Thyroid gland (tissue), 4 donors: ENCODE data around the gene TK2. TPM values are rescaled to one million over a fixed set of nuclear protein-coding genes. Genes with fewer than 3 reads are reported as not detected.

Experiments
- DNase-seq, 2 donors: peaks; one replicate each; pipeline ENCODE4 v3.0.0-alpha.2; 2019
- H3K27ac ChIP-seq, 3 donors: fragments of 200-600 bp; sonication (generic); 1 replicate in 2 of 3; 2 replicates in 1 of 3; pipeline ENCODE4 v1.5.1; 2016 to 2019; ENCODE audit warnings: mild to moderate bottlenecking in 1 of 3, moderate library complexity in 1 of 3
- H3K27me3 ChIP-seq: fragments of 200-600 bp; sonication (generic); one replicate; pipeline ENCODE4 v1.5.1; 2019
- H3K36me3 ChIP-seq, 2 donors: fragments of 200-600 bp; sonication (generic); one replicate each; pipeline ENCODE4 v1.5.1; 2016 to 2019
- H3K4me1 ChIP-seq, 2 donors: fragments of 200-600 bp; sonication (generic); one replicate each; pipeline ENCODE4 v1.5.1; 2017 to 2019
- H3K4me3 ChIP-seq, 3 donors: fragments of 200-600 bp; sonication (generic); replicated peaks in 1 of 3; 1 replicate in 2 of 3; 2 replicates in 1 of 3; pipeline ENCODE4 v1.5.1; 2016; ENCODE audit warnings: mild to moderate bottlenecking in 1 of 3
- H3K9me3 ChIP-seq: fragments of 200-600 bp; sonication (generic); one replicate; pipeline ENCODE4 v1.5.1; 2017
- POLR2A ChIP-seq, 2 donors: fragments of 450-650 bp; IDR thresholded peaks; one replicate each; pipeline ENCODE4 v1.6.1; 2017; ENCODE audit warnings: antibody characterized with exemption in 2 of 2, mild to moderate bottlenecking in 2 of 2, moderate library complexity in 1 of 2
- WGBS, 2 donors: methylation state at CpG; one replicate each; pipeline ENCODE4 v1.1.5; 2017; 5-methylcytosine and 5-hydroxymethylcytosine counted together
- intact Hi-C: fragments of 100-400 bp; cut with DNase I; formaldehyde crosslinking; loops from one replicate; pipeline ENCODE4 v1.15.1; 2023
- total RNA-seq, 4 donors: library from RNA; depleted of rRNA; stranded (reverse); fragments of >200 nt; gene quantifications; one replicate each; pipeline ENCODE4 v1.2.3, GENCODE V29; 2016
- TF ChIP-seq, protein P1 (sequence below), 6 experiments: fragments of 200-600 bp in 3 of 6; fragments of 450-650 bp in 3 of 6; sonication (generic) in 3 of 6; IDR thresholded peaks; one replicate each; pipeline ENCODE4 v1.5.1; 2016 to 2019; ENCODE audit warnings: antibody characterized with exemption in 6 of 6, mild to moderate bottlenecking in 2 of 6, inconsistent platforms in 1 of 6, moderate library complexity in 1 of 6

The TK2 gene
- total RNA-seq, 4 donors from 2014 or later = 31.6 to 55.5 (median 46.6) TPM

DNA sequence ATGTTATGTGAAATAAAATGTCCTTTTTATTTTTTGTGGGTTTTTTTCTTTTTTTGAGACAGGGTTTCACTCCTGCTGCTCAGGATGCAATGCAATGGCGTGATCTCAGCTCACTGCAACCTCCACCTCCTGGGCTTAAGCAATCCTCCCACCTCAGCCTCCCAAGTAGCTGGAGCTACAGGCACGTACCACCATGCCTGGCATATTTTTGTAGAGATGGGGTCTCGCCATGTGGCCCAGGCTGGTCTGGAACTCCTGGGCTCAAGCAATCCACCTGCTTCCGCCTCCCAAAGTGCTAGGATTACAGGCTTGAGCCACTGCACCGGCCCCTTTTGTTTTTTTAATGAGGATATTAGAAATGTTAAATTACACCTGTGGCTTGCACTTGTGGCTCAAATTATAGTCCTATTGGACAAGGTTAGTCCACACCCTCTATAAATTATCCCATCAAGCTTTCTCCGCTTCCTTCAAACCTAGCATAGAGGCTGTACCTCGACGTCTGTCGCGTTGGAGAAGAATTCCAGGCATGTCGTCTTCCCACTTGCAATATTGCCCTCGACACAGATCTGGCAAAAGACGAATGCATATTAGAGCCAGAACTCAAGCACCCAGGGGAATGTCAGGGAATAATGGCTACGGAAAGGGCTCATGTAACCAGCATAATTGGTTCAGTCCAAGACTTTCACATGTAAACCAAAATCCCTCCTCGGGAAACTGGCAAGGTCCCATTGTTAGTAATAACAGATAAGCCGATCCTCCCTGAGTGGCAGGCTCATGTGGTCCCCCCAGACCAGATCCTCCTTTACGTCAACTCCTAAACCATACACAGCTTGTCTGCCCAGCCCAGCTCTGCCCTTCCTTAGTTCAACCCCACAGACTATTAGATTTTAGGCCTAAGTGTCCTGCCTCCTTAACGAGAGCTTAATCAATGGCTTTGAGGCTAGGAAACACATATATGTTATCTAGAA is 8.2 kb downstream of the TK2 start:
- H3K27ac ChIP-seq = no peak overlapping the region
- intact Hi-C loops = no loop called here
- H3K4me1 ChIP-seq = peaks cover 12 to 28% of the 10 kb centered on the region in 2 donors
- peaks cover 0 to 2% of the 10 kb centered on the region in 2 donors for H3K36me3 ChIP-seq
- no peak for DNase-seq
- WGBS, 2 donors = 76 to 89% methylated on average over 18 of the region's 18 CpGs
- H3K27me3 ChIP-seq = no peaks in the 10 kb centered on the region
- H3K4me3 ChIP-seq = no peak overlapping the region
- no peaks in the 10 kb centered on the region for H3K9me3 ChIP-seq
- TF ChIP-seq POLR2A (IDR thresholded peaks at IDR 0.05) = no peak
- TF ChIP-seq, protein P1, sequence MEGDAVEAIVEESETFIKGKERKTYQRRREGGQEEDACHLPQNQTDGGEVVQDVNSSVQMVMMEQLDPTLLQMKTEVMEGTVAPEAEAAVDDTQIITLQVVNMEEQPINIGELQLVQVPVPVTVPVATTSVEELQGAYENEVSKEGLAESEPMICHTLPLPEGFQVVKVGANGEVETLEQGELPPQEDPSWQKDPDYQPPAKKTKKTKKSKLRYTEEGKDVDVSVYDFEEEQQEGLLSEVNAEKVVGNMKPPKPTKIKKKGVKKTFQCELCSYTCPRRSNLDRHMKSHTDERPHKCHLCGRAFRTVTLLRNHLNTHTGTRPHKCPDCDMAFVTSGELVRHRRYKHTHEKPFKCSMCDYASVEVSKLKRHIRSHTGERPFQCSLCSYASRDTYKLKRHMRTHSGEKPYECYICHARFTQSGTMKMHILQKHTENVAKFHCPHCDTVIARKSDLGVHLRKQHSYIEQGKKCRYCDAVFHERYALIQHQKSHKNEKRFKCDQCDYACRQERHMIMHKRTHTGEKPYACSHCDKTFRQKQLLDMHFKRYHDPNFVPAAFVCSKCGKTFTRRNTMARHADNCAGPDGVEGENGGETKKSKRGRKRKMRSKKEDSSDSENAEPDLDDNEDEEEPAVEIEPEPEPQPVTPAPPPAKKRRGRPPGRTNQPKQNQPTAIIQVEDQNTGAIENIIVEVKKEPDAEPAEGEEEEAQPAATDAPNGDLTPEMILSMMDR (IDR thresholded peaks at IDR 0.05) = no peak

GRCh38 chr16:66539623-66540469 is 10.1 kb downstream of the TK2 start:
- Histone ChIP-seq H3K36me3 (peaks cover 0 to 12% of the 10 kb centered on the region in 2 donors), H3K27ac (peak overlapping the region in 1 of 3 donors; percentile 22), H3K27me3 (no peaks in the 10 kb centered on the region), H3K9me3 (no peaks in the 10 kb centered on the region), H3K4me3 (no peak overlapping the region), H3K4me1 (peaks cover 12 to 28% of the 10 kb centered on the region in 2 donors)
- intact Hi-C loops = no loop called here
- WGBS, 2 donors = 46 to 63% methylated on average over 3 of the region's 3 CpGs
- peak; percentile 60 to 74 for DNase-seq
- no peak for TF ChIP-seq POLR2A (IDR thresholded peaks at IDR 0.05)
- TF ChIP-seq, protein P1 (IDR thresholded peaks at IDR 0.05) = no peak

GRCh38 chr16:66538910-66539309 is 11.0 kb downstream of the TK2 start:
- no peak overlapping the region for H3K4me3 ChIP-seq
- no peaks in the 10 kb centered on the region for H3K9me3 ChIP-seq
- TF ChIP-seq, protein P1 (IDR thresholded peaks at IDR 0.05) = no peak
- no peak for TF ChIP-seq POLR2A (IDR thresholded peaks at IDR 0.05)
- peaks cover 0 to 12% of the 10 kb centered on the region in 2 donors for H3K36me3 ChIP-seq
- WGBS, 2 donors = 56 to 76% methylated on average over 5 of the region's 5 CpGs
- no peak overlapping the region for H3K27ac ChIP-seq
- intact Hi-C loops = no loop called here
- DNase-seq = no peak
- peaks cover 4 to 18% of the 10 kb centered on the region in 2 donors for H3K4me1 ChIP-seq
- no peaks in the 10 kb centered on the region for H3K27me3 ChIP-seq

DNA sequence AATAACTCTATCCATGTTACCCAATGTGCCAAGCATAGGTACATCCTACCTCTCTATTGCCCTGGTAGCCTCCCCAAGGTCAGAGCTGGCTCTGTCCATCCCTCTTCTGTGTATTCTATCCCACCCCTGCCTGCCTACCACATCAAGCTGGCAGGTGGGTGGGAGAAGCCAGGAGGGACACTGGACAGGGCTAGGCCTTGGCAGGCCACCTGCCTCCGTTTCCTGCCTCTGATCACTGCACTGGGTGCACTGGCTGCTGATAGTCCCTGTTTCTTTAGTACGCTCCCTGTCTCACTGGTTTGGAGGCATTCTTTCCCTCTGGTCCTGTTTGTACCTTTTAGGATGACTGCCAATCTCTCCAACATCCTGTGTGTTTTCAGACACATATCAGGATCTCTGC is 12.7 kb downstream of the TK2 start:
- H3K9me3 ChIP-seq = no peaks in the 10 kb centered on the region
- intact Hi-C loops = no loop called here
- H3K27ac ChIP-seq = no peak overlapping the region
- H3K4me1 ChIP-seq = peaks cover 0 to 12% of the 10 kb centered on the region in 2 donors
- no peak overlapping the region for H3K4me3 ChIP-seq
- no peak for TF ChIP-seq POLR2A (IDR thresholded peaks at IDR 0.05)
- TF ChIP-seq, protein P1 (IDR thresholded peaks at IDR 0.05) = no peak
- H3K36me3 ChIP-seq = peaks cover 0 to 12% of the 10 kb centered on the region in 2 donors
- no peak for DNase-seq
- WGBS, 2 donors = 89 to 100% methylated on average over 2 of the region's 2 CpGs
- H3K27me3 ChIP-seq = no peaks in the 10 kb centered on the region
